ENCODE results near the gene CACNA1A.

Gene CACNA1A

DNA sequence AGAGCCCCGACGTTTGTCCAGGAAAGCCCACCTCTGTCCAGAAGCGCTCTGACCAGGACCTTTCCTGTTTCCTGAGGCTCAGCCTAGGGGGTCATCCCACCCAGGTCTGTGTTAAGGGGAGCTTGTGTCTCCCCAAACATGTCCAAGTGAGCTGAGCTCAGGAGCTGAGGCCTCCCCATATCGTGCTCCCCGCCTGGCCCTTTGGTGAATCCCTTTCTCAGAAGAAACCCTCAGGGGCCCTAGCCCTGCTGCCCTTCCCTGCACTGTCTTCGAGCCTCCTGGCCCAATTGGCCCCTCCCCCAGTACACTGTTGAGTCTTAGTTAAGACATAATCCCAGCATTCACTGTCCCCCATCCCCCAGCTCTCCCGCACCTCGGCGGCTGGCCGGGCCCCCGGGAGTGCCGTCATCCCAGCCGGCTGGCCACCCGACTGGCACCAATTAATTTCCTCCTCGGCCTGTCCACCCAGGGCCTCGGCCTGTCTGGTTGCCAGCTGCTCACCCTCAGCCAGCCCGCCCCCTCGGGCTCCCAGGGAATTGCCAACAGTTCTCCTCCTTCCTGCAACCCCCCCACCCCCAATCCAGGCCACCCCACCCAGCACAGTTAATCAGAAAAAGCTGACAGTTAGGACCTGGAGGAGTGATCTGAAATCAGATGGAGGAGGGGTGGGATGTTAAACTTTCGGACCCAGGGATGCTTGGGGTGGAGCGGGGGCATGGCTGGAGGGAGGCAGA, 342.5 kb downstream of the CACNA1A start:
- H3K4me3 ChIP-seq (ENCODE audit: low read depth, low read length), result peak overlapping the region; percentile 34
- TF ChIP-seq, protein P1, sequence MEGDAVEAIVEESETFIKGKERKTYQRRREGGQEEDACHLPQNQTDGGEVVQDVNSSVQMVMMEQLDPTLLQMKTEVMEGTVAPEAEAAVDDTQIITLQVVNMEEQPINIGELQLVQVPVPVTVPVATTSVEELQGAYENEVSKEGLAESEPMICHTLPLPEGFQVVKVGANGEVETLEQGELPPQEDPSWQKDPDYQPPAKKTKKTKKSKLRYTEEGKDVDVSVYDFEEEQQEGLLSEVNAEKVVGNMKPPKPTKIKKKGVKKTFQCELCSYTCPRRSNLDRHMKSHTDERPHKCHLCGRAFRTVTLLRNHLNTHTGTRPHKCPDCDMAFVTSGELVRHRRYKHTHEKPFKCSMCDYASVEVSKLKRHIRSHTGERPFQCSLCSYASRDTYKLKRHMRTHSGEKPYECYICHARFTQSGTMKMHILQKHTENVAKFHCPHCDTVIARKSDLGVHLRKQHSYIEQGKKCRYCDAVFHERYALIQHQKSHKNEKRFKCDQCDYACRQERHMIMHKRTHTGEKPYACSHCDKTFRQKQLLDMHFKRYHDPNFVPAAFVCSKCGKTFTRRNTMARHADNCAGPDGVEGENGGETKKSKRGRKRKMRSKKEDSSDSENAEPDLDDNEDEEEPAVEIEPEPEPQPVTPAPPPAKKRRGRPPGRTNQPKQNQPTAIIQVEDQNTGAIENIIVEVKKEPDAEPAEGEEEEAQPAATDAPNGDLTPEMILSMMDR (conservative IDR thresholded peaks at IDR 0.05; ENCODE audit: low read depth, low read length), result no peak
- peak; percentile 68 for DNase-seq (ENCODE audit: low read depth)

DNA sequence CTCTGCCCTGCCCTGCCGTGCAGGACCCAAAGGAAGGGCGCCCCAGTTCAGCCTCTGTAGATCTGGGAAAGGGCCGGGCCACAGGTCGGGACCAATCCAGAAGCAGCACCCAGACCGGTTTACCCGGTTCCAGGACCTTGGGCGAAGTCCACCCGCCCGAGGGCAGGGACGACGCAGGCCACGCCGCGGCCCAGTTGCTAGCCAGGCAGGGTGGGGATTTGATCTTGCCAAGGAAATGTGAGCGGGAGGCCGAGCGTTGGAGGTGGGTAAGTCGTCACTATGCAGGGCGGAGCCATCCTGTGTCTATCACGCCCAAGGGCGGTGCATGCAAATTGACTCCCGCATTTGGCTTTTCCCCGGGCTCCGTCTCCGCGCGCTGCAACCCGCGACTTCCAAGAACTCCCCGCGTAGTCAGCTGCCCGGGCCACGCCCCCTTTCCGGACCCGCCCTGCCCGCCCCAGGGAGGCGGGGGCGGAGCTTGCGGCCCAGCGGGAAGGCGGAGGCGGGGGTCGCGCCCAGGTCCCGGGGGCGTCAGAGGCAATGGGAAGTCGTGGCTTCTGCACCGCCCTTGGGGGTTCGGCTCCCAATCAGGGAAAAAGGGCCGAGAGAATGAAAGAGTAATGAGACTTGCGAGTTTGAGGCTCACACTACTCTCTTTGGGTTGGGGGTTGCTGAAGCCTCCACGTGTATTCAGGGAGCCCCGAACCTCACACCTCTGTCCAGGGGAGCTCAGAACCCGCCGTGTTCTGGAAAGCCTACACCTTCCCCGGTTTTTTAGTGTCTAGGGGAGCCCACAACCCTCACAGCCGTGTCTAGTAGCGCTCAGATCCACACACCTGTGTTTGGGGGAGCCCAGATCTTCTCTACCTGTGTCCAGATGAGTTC, 343.3 kb downstream of the CACNA1A start:
- DNase-seq (ENCODE audit: low read depth), result peak; percentile 98
- H3K4me3 ChIP-seq (ENCODE audit: low read depth, low read length), result peak overlapping the region; percentile 51
- TF ChIP-seq, protein P1 (conservative IDR thresholded peaks at IDR 0.05; ENCODE audit: low read depth, low read length), result no peak

DNA sequence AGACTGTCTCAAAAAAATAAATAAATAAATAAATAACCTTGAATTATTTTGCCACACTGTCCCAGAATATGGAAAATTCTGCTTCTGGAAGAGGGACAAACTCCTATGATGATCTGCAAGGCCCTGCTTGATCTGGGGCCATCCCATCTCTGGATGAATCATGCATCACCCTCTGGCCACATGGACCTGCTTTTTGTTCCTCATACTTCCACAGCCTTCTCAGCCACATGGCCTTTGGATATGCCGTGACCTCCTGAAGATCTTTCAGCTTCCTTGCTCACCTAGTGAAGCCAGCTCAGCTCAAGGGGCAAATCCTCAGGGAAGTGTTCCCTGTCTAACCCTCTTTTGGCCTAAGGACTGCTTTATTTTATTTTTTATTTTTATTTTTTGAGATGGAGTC, 345.7 kb downstream of the CACNA1A start:
- no peak for DNase-seq (ENCODE audit: low read depth)

GRCh38 chr19:13159713-13160112, 346.6 kb downstream of the CACNA1A start:
- no peak overlapping the region for H3K4me3 ChIP-seq (ENCODE audit: low read depth, low read length)
- no peak for DNase-seq (ENCODE audit: low read depth)
- TF ChIP-seq, protein P1 (conservative IDR thresholded peaks at IDR 0.05; ENCODE audit: low read depth, low read length), result no peak

More for the DNA sequence above, 345.7 kb downstream of the CACNA1A start:
- TF ChIP-seq, protein P1 (conservative IDR thresholded peaks at IDR 0.05; ENCODE audit: low read depth, low read length), result no peak
- no peak overlapping the region for H3K4me3 ChIP-seq (ENCODE audit: low read depth, low read length)

Measured in choroid plexus epithelial cell (primary cell).